PC-3 (cell line): ENCODE data around the gene COL4A5. TPM values are rescaled to one million over a fixed set of nuclear protein-coding genes. Genes with fewer than 3 reads are reported as not detected.

Source experiments
- ATAC-seq: fragments of 200-7000 bp; cut with Tn5 transposase; 2 replicates; pipeline ENCODE4 v1.9.1; 2020; ENCODE audit warnings: mild to moderate bottlenecking, moderate library complexity
- BruUV-seq: library from RNA; stranded (reverse); fragments of 400-500 nt; replicated peaks from 2 replicates; lab custom pipeline; 2021; lab: Mats Ljungman, UMichigan
- CTCF ChIA-PET: fragments of 300-600 bp; sonication (Branson Sonifier 250); formaldehyde crosslinking; loops from one replicate; lab custom pipeline; 2022; ENCODE audit warnings: antibody characterized with exemption; lab: Charles Lee
- POLR2A ChIA-PET: fragments of 300-600 bp; sonication (Branson Sonifier 250); formaldehyde crosslinking; loops from one replicate; lab custom pipeline; 2022; ENCODE audit warnings: antibody characterized with exemption; ENCODE audit not compliant: unreplicated experiment; lab: Charles Lee
- DNase-seq: peaks from one replicate; pipeline ENCODE4 v3.0.0-alpha.2; 2015
- H2AFZ ChIP-seq: fragments of 300-600 bp; sonication (generic); 2 replicates; pipeline ENCODE4 v1.6.0; 2016; ENCODE audit warnings: antibody characterized with exemption, low read length
- H3F3A ChIP-seq: fragments of 300-600 bp; sonication (generic); one replicate; pipeline ENCODE4 v1.6.0; 2017; ENCODE audit warnings: antibody characterized with exemption, low read length, control low read depth, mild to moderate bottlenecking; ENCODE audit not compliant: unreplicated experiment
- H3K27ac ChIP-seq: fragments of 300-600 bp; sonication (generic); 2 replicates; pipeline ENCODE4 v1.5.1; 2016; ENCODE audit warnings: mild to moderate bottlenecking, low read length
- H3K27me3 ChIP-seq: fragments of 300-600 bp; sonication (generic); 2 replicates; pipeline ENCODE4 v1.6.1; 2016; ENCODE audit warnings: low read length, mixed read lengths
- H3K36me3 ChIP-seq: fragments of 300-600 bp; sonication (generic); 2 replicates; pipeline ENCODE4 v1.6.1; 2016; ENCODE audit warnings: low read depth, mixed run types, low read length, mixed read lengths
- H3K4me1 ChIP-seq: fragments of 300-600 bp; sonication (generic); 2 replicates; pipeline ENCODE4 v1.5.1; 2016; ENCODE audit warnings: low read length; ENCODE audit not compliant: insufficient read depth
- H3K4me2 ChIP-seq: fragments of 300-600 bp; sonication (generic); 2 replicates; pipeline ENCODE4 v1.6.0; 2016; ENCODE audit warnings: low read length
- H3K4me3 ChIP-seq: fragments of 300-600 bp; sonication (generic); 2 replicates; pipeline ENCODE4 v1.5.1; 2016; ENCODE audit warnings: mild to moderate bottlenecking, low read length, mixed read lengths
- H3K79me2 ChIP-seq: fragments of 300-600 bp; sonication (generic); 2 replicates; pipeline ENCODE4 v1.6.1; 2017; ENCODE audit warnings: low read length, mixed read lengths
- H3K9ac ChIP-seq: fragments of 300-600 bp; sonication (generic); 2 replicates; pipeline ENCODE4 v1.6.0; 2016; ENCODE audit warnings: mild to moderate bottlenecking, low read length
- H3K9me2 ChIP-seq: fragments of 300-600 bp; sonication (generic); replicated peaks from 2 replicates; pipeline ENCODE4 v1.6.1; 2016; ENCODE audit warnings: mixed run types, low read length, mixed read lengths
- H3K9me3 ChIP-seq: fragments of 300-600 bp; sonication (generic); 2 replicates; pipeline ENCODE4 v1.6.1; 2016; ENCODE audit warnings: low read length, mixed read lengths
- H4K20me1 ChIP-seq: fragments of 300-600 bp; sonication (generic); 2 replicates; pipeline ENCODE4 v1.6.1; 2016; ENCODE audit warnings: low read length, mixed read lengths
- EZH2 ChIP-seq: fragments of 300-600 bp; sonication (generic); IDR thresholded peaks from one replicate; pipeline ENCODE4 v1.6.1; 2017; ENCODE audit warnings: antibody characterized with exemption, mild to moderate bottlenecking, low read length; ENCODE audit not compliant: unreplicated experiment
- EZH2phosphoT487 ChIP-seq: fragments of 300-600 bp; sonication (generic); IDR thresholded peaks from 2 replicates; pipeline ENCODE4 v1.6.1; 2018; ENCODE audit warnings: mild to moderate bottlenecking, antibody characterized with exemption, low read length, borderline replicate concordance
- intact Hi-C: fragments of 100-400 bp; cut with micrococcal nuclease; formaldehyde crosslinking; loops from 2 replicates; pipeline ENCODE4 v1.9.0; 2023
- total RNA-seq: library from RNA; depleted of rRNA; stranded (reverse); fragments of >200 nt; gene quantifications from 2 replicates; pipeline ENCODE4 v1.2.3, GENCODE V29; 2014
- TF ChIP-seq, protein P1 (sequence below): fragments of 300-600 bp; sonication (generic); conservative IDR thresholded peaks from 2 replicates; pipeline ENCODE4 v1.5.1; 2017; ENCODE audit warnings: antibody characterized with exemption, low read depth, mild to moderate bottlenecking, low read length

Gene COL4A5
- total RNA-seq, 1 experiment from 2014 or later, result 30.0 TPM

GRCh38 chrX:108704839-108705238, 265.2 kb downstream of the COL4A5 start:
- Histone ChIP-seq H3K4me1 (peaks cover 14% of the 10 kb centered on the region), H3K4me2 (no peak overlapping the region), H2AFZ (no peak overlapping the region), H3K36me3 (no peaks in the 10 kb centered on the region), H3K27me3 (no peaks in the 10 kb centered on the region), H3K27ac (peak overlapping the region; percentile 40; the same call in 1 of the 2 replicates), H3F3A (no peaks in the 10 kb centered on the region), H3K9me3 (no peaks in the 10 kb centered on the region), H3K9me2 (no peaks in the 10 kb centered on the region), H3K79me2 (no peaks in the 10 kb centered on the region), H4K20me1 (no peaks in the 10 kb centered on the region), H3K4me3 (no peak overlapping the region), H3K9ac (no peak overlapping the region)
- no TSS peak for BruUV-seq
- ChIA-PET POLR2A (no interaction called here), CTCF (no interaction called here)
- TF ChIP-seq, protein P1, sequence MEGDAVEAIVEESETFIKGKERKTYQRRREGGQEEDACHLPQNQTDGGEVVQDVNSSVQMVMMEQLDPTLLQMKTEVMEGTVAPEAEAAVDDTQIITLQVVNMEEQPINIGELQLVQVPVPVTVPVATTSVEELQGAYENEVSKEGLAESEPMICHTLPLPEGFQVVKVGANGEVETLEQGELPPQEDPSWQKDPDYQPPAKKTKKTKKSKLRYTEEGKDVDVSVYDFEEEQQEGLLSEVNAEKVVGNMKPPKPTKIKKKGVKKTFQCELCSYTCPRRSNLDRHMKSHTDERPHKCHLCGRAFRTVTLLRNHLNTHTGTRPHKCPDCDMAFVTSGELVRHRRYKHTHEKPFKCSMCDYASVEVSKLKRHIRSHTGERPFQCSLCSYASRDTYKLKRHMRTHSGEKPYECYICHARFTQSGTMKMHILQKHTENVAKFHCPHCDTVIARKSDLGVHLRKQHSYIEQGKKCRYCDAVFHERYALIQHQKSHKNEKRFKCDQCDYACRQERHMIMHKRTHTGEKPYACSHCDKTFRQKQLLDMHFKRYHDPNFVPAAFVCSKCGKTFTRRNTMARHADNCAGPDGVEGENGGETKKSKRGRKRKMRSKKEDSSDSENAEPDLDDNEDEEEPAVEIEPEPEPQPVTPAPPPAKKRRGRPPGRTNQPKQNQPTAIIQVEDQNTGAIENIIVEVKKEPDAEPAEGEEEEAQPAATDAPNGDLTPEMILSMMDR, result no peak
- no peak for TF ChIP-seq EZH2
- no peak for TF ChIP-seq EZH2phosphoT487
- peak; percentile 27 for ATAC-seq
- DNase-seq, result peak; percentile 73
- intact Hi-C loops, result no loop called here

GRCh38 chrX:108712886-108713285, 273.2 kb downstream of the COL4A5 start:
- TF ChIP-seq, protein P1, result peak; percentile 28
- TF ChIP-seq EZH2phosphoT487 (no peak), EZH2 (no peak)
- POLR2A ChIA-PET, result interaction anchor here (0.7 kb wide), 1 partner anchor 539 kb away, joined by 3 read pairs; no protein-coding TSS in a partner anchor
- ATAC-seq, result peak; percentile 40; the same call in 1 of the 2 replicates
- no peak overlapping the region for H3K4me3 ChIP-seq
- intact Hi-C loops, result no loop called here
- peaks cover 1% of the 10 kb centered on the region; the same call in 1 of the 2 replicates for H3K27me3 ChIP-seq
- no peak overlapping the region for H3K9ac ChIP-seq
- CTCF ChIA-PET, result interaction anchor here (0.5 to 1.1 kb wide), 2 partner anchors 13 to 548 kb away, joined by 3 read pairs; no protein-coding TSS in a partner anchor
- no peak overlapping the region for H3K4me2 ChIP-seq
- H3K27ac ChIP-seq, result no peak overlapping the region
- no peaks in the 10 kb centered on the region for H3F3A ChIP-seq
- H3K79me2 ChIP-seq, result no peaks in the 10 kb centered on the region
- BruUV-seq, result no TSS peak
- no peaks in the 10 kb centered on the region for H3K36me3 ChIP-seq
- H4K20me1 ChIP-seq, result no peaks in the 10 kb centered on the region
- DNase-seq, result peak; percentile 19
- H3K4me1 ChIP-seq, result no peaks in the 10 kb centered on the region
- H2AFZ ChIP-seq, result no peak overlapping the region
- no peaks in the 10 kb centered on the region for H3K9me3 ChIP-seq
- H3K9me2 ChIP-seq, result no peaks in the 10 kb centered on the region

- H3K4me1 ChIP-seq, result no peaks in the 10 kb centered on the region
- no peak overlapping the region for H2AFZ ChIP-seq
- no peak overlapping the region for H3K4me2 ChIP-seq
- H3K27ac ChIP-seq, result no peak overlapping the region
- ATAC-seq, result no peak
- ChIA-PET POLR2A (no interaction called here), CTCF (no interaction called here)
- H3F3A ChIP-seq, result no peaks in the 10 kb centered on the region
- BruUV-seq, result no TSS peak
- TF ChIP-seq EZH2, result no peak
- no peak for TF ChIP-seq EZH2phosphoT487
- TF ChIP-seq, protein P1, result no peak
- peaks cover 67% of the 10 kb centered on the region for H3K27me3 ChIP-seq
- H3K9ac ChIP-seq, result no peak overlapping the region
- H3K79me2 ChIP-seq, result no peaks in the 10 kb centered on the region
- H3K9me2 ChIP-seq, result no peaks in the 10 kb centered on the region
- H3K36me3 ChIP-seq, result no peaks in the 10 kb centered on the region
- no peaks in the 10 kb centered on the region for H4K20me1 ChIP-seq
- H3K9me3 ChIP-seq, result no peaks in the 10 kb centered on the region
- intact Hi-C loops, result no loop called here
- DNase-seq, result no peak
- H3K4me3 ChIP-seq, result no peak overlapping the region
Measured at GRCh38 chrX:108722561-108722960, 282.9 kb downstream of the COL4A5 start.
